Measurements from ENCODE around the gene DNAH11.

DNA sequence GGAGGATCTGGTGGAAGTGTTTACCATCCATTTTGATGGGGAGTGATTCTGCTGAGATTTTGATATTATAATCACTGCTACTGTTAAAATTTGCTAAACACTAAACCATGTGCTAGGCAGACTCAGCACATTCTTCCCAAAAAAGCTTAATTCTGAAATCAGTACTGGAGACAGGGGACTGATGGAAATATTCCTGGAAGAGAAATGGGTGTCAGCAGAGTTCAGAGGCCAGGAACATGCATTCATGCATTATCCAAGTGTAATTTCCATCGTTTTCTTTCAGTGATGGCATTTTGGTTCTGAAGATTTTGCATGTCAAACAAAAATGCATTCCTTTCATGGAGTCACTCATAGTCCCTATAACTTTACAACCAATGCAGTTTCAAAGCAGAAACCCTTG, 323.9 kb downstream of the DNAH11 start:
- TF ChIP-seq, protein P1, sequence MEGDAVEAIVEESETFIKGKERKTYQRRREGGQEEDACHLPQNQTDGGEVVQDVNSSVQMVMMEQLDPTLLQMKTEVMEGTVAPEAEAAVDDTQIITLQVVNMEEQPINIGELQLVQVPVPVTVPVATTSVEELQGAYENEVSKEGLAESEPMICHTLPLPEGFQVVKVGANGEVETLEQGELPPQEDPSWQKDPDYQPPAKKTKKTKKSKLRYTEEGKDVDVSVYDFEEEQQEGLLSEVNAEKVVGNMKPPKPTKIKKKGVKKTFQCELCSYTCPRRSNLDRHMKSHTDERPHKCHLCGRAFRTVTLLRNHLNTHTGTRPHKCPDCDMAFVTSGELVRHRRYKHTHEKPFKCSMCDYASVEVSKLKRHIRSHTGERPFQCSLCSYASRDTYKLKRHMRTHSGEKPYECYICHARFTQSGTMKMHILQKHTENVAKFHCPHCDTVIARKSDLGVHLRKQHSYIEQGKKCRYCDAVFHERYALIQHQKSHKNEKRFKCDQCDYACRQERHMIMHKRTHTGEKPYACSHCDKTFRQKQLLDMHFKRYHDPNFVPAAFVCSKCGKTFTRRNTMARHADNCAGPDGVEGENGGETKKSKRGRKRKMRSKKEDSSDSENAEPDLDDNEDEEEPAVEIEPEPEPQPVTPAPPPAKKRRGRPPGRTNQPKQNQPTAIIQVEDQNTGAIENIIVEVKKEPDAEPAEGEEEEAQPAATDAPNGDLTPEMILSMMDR (conservative IDR thresholded peaks at IDR 0.05 in 1 of 2, IDR thresholded peaks at IDR 0.05 in 1 of 2; ENCODE audit: low read depth in 1 of 2, low read length in 2 of 2): no peak
- no peak for TF ChIP-seq EZH2 (IDR thresholded peaks at IDR 0.05; ENCODE audit: low read length, missing control alignments)

Measured in fibroblast of lung (primary cell).